Neutrophil (primary cell): Measurements from ENCODE around the gene CRYBA1.
"Not testable (repeated sequence)": the region's sequence is repeated elsewhere in the genome, so short reads cannot be mapped to it uniquely, and the experiment has no call there.

ENCODE experiments used
- H3K27ac ChIP-seq: fragments of 200-600 bp; sonication (generic); 2 replicates; pipeline ENCODE4 v1.5.1; 2016; ENCODE audit warnings: mild to moderate bottlenecking, moderate library complexity
- H3K27me3 ChIP-seq: fragments of 200-600 bp; sonication (generic); 2 replicates; pipeline ENCODE4 v1.6.0; 2016; ENCODE audit warnings: mild to moderate bottlenecking
- H3K36me3 ChIP-seq: fragments of 200-600 bp; sonication (generic); 2 replicates; pipeline ENCODE4 v1.5.1; 2017
- H3K4me1 ChIP-seq, 2 experiments: fragments of 200-600 bp in 1 of 2; sonication (generic) in 1 of 2; 1 replicate in 1 of 2; 2 replicates in 1 of 2; pipeline versions ENCODE4 v1.5.1 to v1.6.1; 2013 to 2016; ENCODE audit warnings: low read depth in 1 of 2, low read length in 1 of 2, mild to moderate bottlenecking in 1 of 2, moderate library complexity in 1 of 2; ENCODE audit not compliant: control insufficient read depth in 1 of 2, insufficient read depth in 1 of 2
- H3K4me3 ChIP-seq, 2 experiments: fragments of 200-600 bp in 1 of 2; sonication (generic) in 1 of 2; 1 replicate in 1 of 2; 2 replicates in 1 of 2; pipeline ENCODE4 v1.5.1; 2013 to 2016; ENCODE audit warnings: low read depth in 1 of 2, low read length in 1 of 2, mild to moderate bottlenecking in 1 of 2, moderate library complexity in 1 of 2
- H3K9me3 ChIP-seq: fragments of 200-600 bp; sonication (generic); 2 replicates; pipeline ENCODE4 v1.5.1; 2016
- TF ChIP-seq, protein P1 (sequence below): fragments of 200-600 bp; sonication (generic); IDR thresholded peaks from 2 replicates; pipeline ENCODE4 v1.5.1; 2016; ENCODE audit warnings: antibody characterized with exemption

Gene CRYBA1, protein sequence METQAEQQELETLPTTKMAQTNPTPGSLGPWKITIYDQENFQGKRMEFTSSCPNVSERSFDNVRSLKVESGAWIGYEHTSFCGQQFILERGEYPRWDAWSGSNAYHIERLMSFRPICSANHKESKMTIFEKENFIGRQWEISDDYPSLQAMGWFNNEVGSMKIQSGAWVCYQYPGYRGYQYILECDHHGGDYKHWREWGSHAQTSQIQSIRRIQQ

DNA sequence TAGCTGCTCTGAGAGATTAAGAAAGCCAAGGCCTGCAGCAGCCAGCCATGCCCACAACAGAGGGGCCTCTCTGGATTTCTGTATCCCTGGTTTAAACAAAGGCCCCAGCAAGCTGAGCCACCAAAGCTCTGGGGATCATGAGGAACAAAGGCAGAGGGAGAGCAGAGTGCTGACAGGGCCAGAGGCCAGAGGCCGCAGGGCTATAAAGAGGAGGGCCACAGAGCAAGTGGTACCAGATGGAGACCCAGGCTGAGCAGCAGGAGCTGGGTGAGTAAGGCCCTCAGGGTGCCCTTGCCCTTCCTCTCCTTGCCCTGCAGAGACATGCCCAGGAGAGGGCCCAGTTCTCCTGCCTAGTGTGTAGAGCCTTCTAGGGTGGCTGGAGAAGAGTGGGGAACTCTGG is at the start of gene CRYBA1:
Gene CRYBA1, plus strand, starts transcription at position 232 of the 400 bp plus-strand sequence. Its CDS starts 5 bp downstream, at position 237.
- Histone ChIP-seq H3K27me3 (no peaks in the 10 kb centered on the region), H3K4me3 (no peak within 1 kb of the TSS), H3K27ac (no peak within 1 kb of the TSS), H3K9me3 (no peaks in the 10 kb centered on the region), H3K36me3 (no peaks in the 10 kb centered on the region), H3K4me1 (peaks cover 7 to 12% of the 10 kb centered on the region in 2 experiments)
- TF ChIP-seq, protein P1, sequence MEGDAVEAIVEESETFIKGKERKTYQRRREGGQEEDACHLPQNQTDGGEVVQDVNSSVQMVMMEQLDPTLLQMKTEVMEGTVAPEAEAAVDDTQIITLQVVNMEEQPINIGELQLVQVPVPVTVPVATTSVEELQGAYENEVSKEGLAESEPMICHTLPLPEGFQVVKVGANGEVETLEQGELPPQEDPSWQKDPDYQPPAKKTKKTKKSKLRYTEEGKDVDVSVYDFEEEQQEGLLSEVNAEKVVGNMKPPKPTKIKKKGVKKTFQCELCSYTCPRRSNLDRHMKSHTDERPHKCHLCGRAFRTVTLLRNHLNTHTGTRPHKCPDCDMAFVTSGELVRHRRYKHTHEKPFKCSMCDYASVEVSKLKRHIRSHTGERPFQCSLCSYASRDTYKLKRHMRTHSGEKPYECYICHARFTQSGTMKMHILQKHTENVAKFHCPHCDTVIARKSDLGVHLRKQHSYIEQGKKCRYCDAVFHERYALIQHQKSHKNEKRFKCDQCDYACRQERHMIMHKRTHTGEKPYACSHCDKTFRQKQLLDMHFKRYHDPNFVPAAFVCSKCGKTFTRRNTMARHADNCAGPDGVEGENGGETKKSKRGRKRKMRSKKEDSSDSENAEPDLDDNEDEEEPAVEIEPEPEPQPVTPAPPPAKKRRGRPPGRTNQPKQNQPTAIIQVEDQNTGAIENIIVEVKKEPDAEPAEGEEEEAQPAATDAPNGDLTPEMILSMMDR, result no peak

- TF ChIP-seq, protein P1, result no peak
- Histone ChIP-seq H3K36me3 (no peaks in the 10 kb centered on the region), H3K27me3 (peaks cover 4% of the 10 kb centered on the region), H3K4me1 (peaks cover 9 to 17% of the 10 kb centered on the region in 2 experiments), H3K4me3 (no peak overlapping the region), H3K9me3 (no peaks in the 10 kb centered on the region), H3K27ac (no peak overlapping the region)
Measured at GRCh38 chr17:29197516-29198272, 49.0 kb upstream of the CRYBA1 start.

- H3K27me3 ChIP-seq, result peaks cover 19% of the 10 kb centered on the region
- not testable (repeated sequence) for H3K4me1 ChIP-seq, H3K36me3 ChIP-seq, H3K9me3 ChIP-seq, H3K4me3 ChIP-seq, H3K27ac ChIP-seq
Measured at GRCh38 chr17:29204068-29204804, 42.4 kb upstream of the CRYBA1 start.

GRCh38 chr17:29205047-29205446 is 41.6 kb upstream of the CRYBA1 start:
- H3K4me3 ChIP-seq, result no peak overlapping the region
- TF ChIP-seq, protein P1, result no peak
- H3K27ac ChIP-seq, result no peak overlapping the region
- no peaks in the 10 kb centered on the region for H3K4me1 ChIP-seq
- no peaks in the 10 kb centered on the region for H3K36me3 ChIP-seq
- peaks cover 19% of the 10 kb centered on the region for H3K27me3 ChIP-seq
- no peaks in the 10 kb centered on the region for H3K9me3 ChIP-seq

- H3K4me3 ChIP-seq, result no peak overlapping the region
- no peaks in the 10 kb centered on the region for H3K4me1 ChIP-seq
- no peaks in the 10 kb centered on the region for H3K36me3 ChIP-seq
- peaks cover 19% of the 10 kb centered on the region for H3K27me3 ChIP-seq
- no peak overlapping the region for H3K27ac ChIP-seq
- H3K9me3 ChIP-seq, result no peaks in the 10 kb centered on the region
- TF ChIP-seq, protein P1, result no peak
Measured at GRCh38 chr17:29207975-29208374, 38.7 kb upstream of the CRYBA1 start.
